Smooth muscle cell (in vitro differentiated cells): ENCODE measurements around the gene STARD4. TPM values are rescaled to one million over a fixed set of nuclear protein-coding genes. Genes with fewer than 3 reads are reported as not detected.

Experiments
- DNase-seq: peaks from one replicate; lab custom pipeline; 2025; ENCODE audit not compliant: unreplicated experiment; lab: John Stamatoyannopoulos, UW
- H2AFZ ChIP-seq: fragments of 200-600 bp; sonication (generic); 2 replicates; pipeline ENCODE4 v1.6.0; 2016; ENCODE audit warnings: antibody characterized with exemption, low read depth, mild to moderate bottlenecking
- H3F3A ChIP-seq: fragments of 200-600 bp; sonication (generic); 2 replicates; pipeline ENCODE4 v1.6.0; 2017; ENCODE audit warnings: antibody characterized with exemption, low read depth
- H3K27ac ChIP-seq: fragments of 200-600 bp; sonication (generic); 2 replicates; pipeline ENCODE4 v1.5.1; 2016; ENCODE audit warnings: low read depth, mild to moderate bottlenecking
- H3K27me3 ChIP-seq: fragments of 200-600 bp; sonication (generic); 2 replicates; pipeline ENCODE4 v1.6.1; 2016; ENCODE audit warnings: low read depth, mild to moderate bottlenecking
- H3K36me3 ChIP-seq: fragments of 200-600 bp; sonication (generic); 2 replicates; pipeline ENCODE4 v1.5.1; 2016; ENCODE audit warnings: low read depth
- H3K4me1 ChIP-seq: fragments of 200-600 bp; sonication (generic); 2 replicates; pipeline ENCODE4 v1.5.1; 2016; ENCODE audit warnings: low read depth
- H3K4me2 ChIP-seq: fragments of 200-600 bp; sonication (generic); 2 replicates; pipeline ENCODE4 v1.6.0; 2016; ENCODE audit warnings: mild to moderate bottlenecking
- H3K4me3 ChIP-seq: fragments of 200-600 bp; sonication (generic); 2 replicates; pipeline ENCODE4 v1.5.1; 2016; ENCODE audit warnings: mild to moderate bottlenecking
- H3K79me2 ChIP-seq: fragments of 200-600 bp; sonication (generic); 2 replicates; pipeline ENCODE4 v1.6.0; 2016; ENCODE audit warnings: low read depth, mild to moderate bottlenecking
- H3K9ac ChIP-seq: fragments of 200-600 bp; sonication (generic); 2 replicates; pipeline ENCODE4 v1.6.0; 2016; ENCODE audit warnings: low read depth
- H3K9me3 ChIP-seq: fragments of 200-600 bp; sonication (generic); replicated peaks from 2 replicates; pipeline ENCODE4 v1.5.1; 2016; ENCODE audit warnings: low read depth
- H4K20me1 ChIP-seq: fragments of 200-600 bp; sonication (generic); 2 replicates; pipeline ENCODE4 v1.6.0; 2016; ENCODE audit warnings: low read depth
- CTCF ChIP-seq: fragments of 200-600 bp; sonication (generic); IDR thresholded peaks from 2 replicates; pipeline ENCODE4 v1.5.1; 2017; ENCODE audit warnings: borderline replicate concordance, mild to moderate bottlenecking, antibody characterized with exemption; ENCODE audit not compliant: insufficient read depth, poor library complexity, severe bottlenecking
- WGBS: methylation state at CpG from one replicate; pipeline ENCODE4 v1.1.7; 2016; ENCODE audit warnings: low lambda C conversion rate; 5-methylcytosine and 5-hydroxymethylcytosine counted together
- polyA plus RNA-seq: library from polyadenylated mRNA; unstranded; fragments of >200 nt; fragmentation: Nextera tagmentation; extraction: Ambion mirVana; gene quantifications from 2 replicates; pipeline ENCODE4 v1.2.1, GENCODE V29; 2016
- total RNA-seq: library from RNA; depleted of rRNA; stranded (reverse); fragments of >200 nt; gene quantifications from 2 replicates; pipeline ENCODE4 v1.2.3, GENCODE V29; 2014

The STARD4 gene
- total and polyA plus RNA-seq, 2 experiments from 2014 or later, result 41.7 to 123 TPM

- Histone ChIP-seq H3F3A (no peaks in the 10 kb centered on the region), H3K4me1 (peaks cover 11% of the 10 kb centered on the region), H4K20me1 (no peaks in the 10 kb centered on the region), H3K4me3 (no peak overlapping the region), H2AFZ (no peak overlapping the region), H3K36me3 (no peaks in the 10 kb centered on the region), H3K27ac (no peak overlapping the region), H3K9me3 (no peaks in the 10 kb centered on the region), H3K27me3 (no peaks in the 10 kb centered on the region), H3K4me2 (no peak overlapping the region), H3K9ac (no peak overlapping the region), H3K79me2 (no peaks in the 10 kb centered on the region)
- WGBS, result 64% methylated on average over 1 of the region's 1 CpG
- no peak for DNase-seq
- no peak for TF ChIP-seq CTCF
These were observed 65.2 kb downstream of the STARD4 start for GRCh38 chr5:111447099-111447498.

Other genes starting within 250 kb of the STARD4 start
- 270 and 306 TPM in 2 replicates for gene NREP, start 244.7 kb upstream of the STARD4 start, total RNA-seq
- 166 and 191 TPM in 2 replicates for gene NREP, start 244.7 kb upstream of the STARD4 start, polyA plus RNA-seq